DMS153 treated with DMSO at 0.1 percent for 48 hours (cell line): Measurements from ENCODE around the gene ADAMTS17.

Experiments used
- DNase-seq: peaks from one replicate; lab custom pipeline; 2025; ENCODE audit not compliant: unreplicated experiment; lab: John Stamatoyannopoulos, UW

ADAMTS17 gene

GRCh38 chr15:100250176-100250800 lies 91.5 kb downstream of the ADAMTS17 start:
- DNase-seq: no peak

GRCh38 chr15:100249096-100249815 lies 92.5 kb downstream of the ADAMTS17 start:
- no peak for DNase-seq

GRCh38 chr15:100248236-100248635 lies 93.5 kb downstream of the ADAMTS17 start:
- no peak for DNase-seq

GRCh38 chr15:100247228-100248225 lies 94.2 kb downstream of the ADAMTS17 start:
- DNase-seq: no peak

GRCh38 chr15:100245855-100246254 lies 95.9 kb downstream of the ADAMTS17 start:
- DNase-seq: no peak

- DNase-seq: no peak
These were observed 96.3 kb downstream of the ADAMTS17 start for GRCh38 chr15:100245487-100245820.

GRCh38 chr15:100244796-100245486 lies 96.8 kb downstream of the ADAMTS17 start:
- no peak for DNase-seq

GRCh38 chr15:100242989-100243388 lies 98.8 kb downstream of the ADAMTS17 start:
- DNase-seq: no peak

- DNase-seq: no peak
These were observed 99.9 kb downstream of the ADAMTS17 start for GRCh38 chr15:100241572-100242482.

GRCh38 chr15:100236981-100237720 lies 104.6 kb downstream of the ADAMTS17 start:
- no peak for DNase-seq

GRCh38 chr15:100235030-100235617 lies 106.7 kb downstream of the ADAMTS17 start:
- no peak for DNase-seq

GRCh38 chr15:100234158-100235029 lies 107.4 kb downstream of the ADAMTS17 start:
- no peak for DNase-seq

GRCh38 chr15:100230784-100231183 lies 111.0 kb downstream of the ADAMTS17 start:
- DNase-seq: no peak

- no peak for DNase-seq
These were observed 112.3 kb downstream of the ADAMTS17 start for GRCh38 chr15:100229181-100230163.

- DNase-seq: no peak
These were observed 114.0 kb downstream of the ADAMTS17 start for GRCh38 chr15:100227781-100228180.

GRCh38 chr15:100226107-100226506 lies 115.7 kb downstream of the ADAMTS17 start:
- DNase-seq: no peak
